SK-N-SH treated with all-trans-retinoic acid at 6 μM for 48 hours (cell line): ENCODE results near the gene WDR90.

Experiments
- ATAC-seq: fragments of 200-7000 bp; cut with Tn5 transposase; 3 replicates; pipeline ENCODE4 v1.9.1; 2020; ENCODE audit warnings: mild to moderate bottlenecking, moderate library complexity
- ARNTL ChIP-seq: fragments of 450-650 bp; formaldehyde crosslinking; IDR thresholded peaks from 2 replicates; pipeline ENCODE4 v1.5.0; 2020; ENCODE audit warnings: low read depth, mild to moderate bottlenecking, moderate library complexity, borderline replicate concordance
- BACH2 ChIP-seq: fragments of 250-450 bp; sonication (Bioruptor Pico); IDR thresholded peaks from 2 replicates; pipeline ENCODE4 v1.9.0; 2021; ENCODE audit warnings: mild to moderate bottlenecking, borderline replicate concordance
- CSDC2 ChIP-seq: fragments of 250-450 bp; sonication (Bioruptor Pico); IDR thresholded peaks from 2 replicates; pipeline ENCODE4 v1.5.0; 2020; ENCODE audit warnings: mild to moderate bottlenecking, moderate library complexity
- ESRRG ChIP-seq: fragments of 250-450 bp; sonication (Bioruptor Pico); IDR thresholded peaks from 2 replicates; pipeline ENCODE4 v1.6.1; 2021; ENCODE audit warnings: mild to moderate bottlenecking
- GLIS3 ChIP-seq: fragments of 250-450 bp; sonication (Bioruptor Pico); IDR thresholded peaks from 2 replicates; pipeline ENCODE4 v1.5.0; 2020; ENCODE audit warnings: mild to moderate bottlenecking, moderate library complexity
- PPARA ChIP-seq: fragments of 250-450 bp; sonication (Bioruptor Pico); IDR thresholded peaks from 2 replicates; pipeline ENCODE4 v1.5.0; 2020; ENCODE audit warnings: mild to moderate bottlenecking, borderline replicate concordance
- RARB ChIP-seq: fragments of 250-450 bp; sonication (Bioruptor Pico); IDR thresholded peaks from 2 replicates; pipeline ENCODE4 v1.8.0; 2021; ENCODE audit warnings: mild to moderate bottlenecking, moderate library complexity
- SNAI2 ChIP-seq: fragments of 250-450 bp; sonication (Bioruptor Pico); IDR thresholded peaks from 2 replicates; pipeline ENCODE4 v1.5.0; 2020; ENCODE audit warnings: mild to moderate bottlenecking, moderate library complexity
- TCF4 ChIP-seq: fragments of 250-450 bp; sonication (Bioruptor Pico); IDR thresholded peaks from 2 replicates; pipeline ENCODE4 v1.8.0; 2021; ENCODE audit warnings: mild to moderate bottlenecking, moderate library complexity, borderline replicate concordance
- TOX ChIP-seq: fragments of 250-450 bp; sonication (Bioruptor Pico); IDR thresholded peaks from 2 replicates; pipeline ENCODE4 v1.8.0; 2021; ENCODE audit warnings: mild to moderate bottlenecking, moderate library complexity, borderline replicate concordance
- ZFP3 ChIP-seq: fragments of 250-450 bp; sonication (Bioruptor Pico); IDR thresholded peaks from 2 replicates; pipeline ENCODE4 v1.5.0; 2020; ENCODE audit warnings: mild to moderate bottlenecking, moderate library complexity
- ZNF565 ChIP-seq: fragments of 450-650 bp; formaldehyde crosslinking; conservative IDR thresholded peaks from 2 replicates; pipeline ENCODE4 v1.5.0; 2020; ENCODE audit warnings: low read depth, mild to moderate bottlenecking, moderate library complexity
- ZNF70 ChIP-seq: fragments of 450-650 bp; formaldehyde crosslinking; IDR thresholded peaks from 2 replicates; pipeline ENCODE4 v1.5.0; 2020; ENCODE audit warnings: mild to moderate bottlenecking, moderate library complexity
- ZNF8 ChIP-seq: fragments of 450-650 bp; formaldehyde crosslinking; IDR thresholded peaks from 2 replicates; pipeline ENCODE4 v1.5.0; 2020; ENCODE audit warnings: mild to moderate bottlenecking, moderate library complexity
- TF ChIP-seq, protein P1 (sequence below): fragments of 250-450 bp; sonication (Bioruptor Pico); IDR thresholded peaks from 2 replicates; pipeline ENCODE4 v1.5.1; 2021; ENCODE audit warnings: mild to moderate bottlenecking, moderate library complexity
- TF ChIP-seq, protein P2 (sequence below): fragments of 250-450 bp; sonication (Bioruptor Pico); IDR thresholded peaks from 2 replicates; pipeline ENCODE4 v1.5.0; 2020; ENCODE audit warnings: mild to moderate bottlenecking, moderate library complexity
- TF ChIP-seq, protein P3 (sequence below): fragments of 250-450 bp; sonication (Bioruptor Pico); IDR thresholded peaks from 2 replicates; pipeline ENCODE4 v1.8.0; 2020; ENCODE audit warnings: mild to moderate bottlenecking, moderate library complexity, borderline replicate concordance

WDR90 gene

DNA sequence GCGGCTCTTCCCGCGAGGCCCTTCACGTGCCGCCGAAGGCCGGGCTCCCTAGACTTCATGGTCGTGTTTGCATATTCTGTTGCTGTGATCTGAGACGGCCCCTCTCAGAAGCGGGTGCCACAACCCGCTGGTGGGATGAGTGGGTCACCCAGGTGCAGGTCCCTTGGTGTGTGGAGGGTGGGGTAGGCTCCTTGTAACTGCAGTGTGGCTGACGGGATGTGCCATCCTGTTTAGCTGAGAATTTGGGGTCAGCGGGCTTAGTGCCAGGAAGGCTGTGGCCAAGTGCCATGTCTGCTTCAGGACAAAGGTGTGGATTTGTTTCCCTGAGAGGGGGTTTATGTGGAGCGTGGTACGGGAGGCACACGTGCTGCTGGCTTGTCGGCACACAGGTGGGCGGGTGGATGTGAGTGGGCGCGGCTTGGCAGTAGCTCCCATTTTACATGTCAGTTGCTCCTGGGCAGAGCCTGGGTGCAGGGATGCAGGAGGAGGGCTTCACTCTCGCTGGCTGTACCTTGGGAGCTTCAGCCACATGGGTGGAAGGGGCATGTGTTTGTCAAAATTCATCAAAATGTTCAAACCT lies 27.5 kb upstream of the WDR90 start (continued):
- no peak for TF ChIP-seq ZNF565 (CRISPR knock-in tag)
- no peak for TF ChIP-seq RARB
- no peak for TF ChIP-seq ZNF8 (CRISPR knock-in tag)
- TF ChIP-seq, protein P1, sequence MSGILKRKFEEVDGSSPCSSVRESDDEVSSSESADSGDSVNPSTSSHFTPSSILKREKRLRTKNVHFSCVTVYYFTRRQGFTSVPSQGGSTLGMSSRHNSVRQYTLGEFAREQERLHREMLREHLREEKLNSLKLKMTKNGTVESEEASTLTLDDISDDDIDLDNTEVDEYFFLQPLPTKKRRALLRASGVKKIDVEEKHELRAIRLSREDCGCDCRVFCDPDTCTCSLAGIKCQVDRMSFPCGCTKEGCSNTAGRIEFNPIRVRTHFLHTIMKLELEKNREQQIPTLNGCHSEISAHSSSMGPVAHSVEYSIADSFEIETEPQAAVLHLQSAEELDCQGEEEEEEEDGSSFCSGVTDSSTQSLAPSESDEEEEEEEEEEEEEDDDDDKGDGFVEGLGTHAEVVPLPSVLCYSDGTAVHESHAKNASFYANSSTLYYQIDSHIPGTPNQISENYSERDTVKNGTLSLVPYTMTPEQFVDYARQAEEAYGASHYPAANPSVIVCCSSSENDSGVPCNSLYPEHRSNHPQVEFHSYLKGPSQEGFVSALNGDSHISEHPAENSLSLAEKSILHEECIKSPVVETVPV (CRISPR knock-in tag): no peak
- no peak for TF ChIP-seq ZNF70 (CRISPR knock-in tag)

DNA sequence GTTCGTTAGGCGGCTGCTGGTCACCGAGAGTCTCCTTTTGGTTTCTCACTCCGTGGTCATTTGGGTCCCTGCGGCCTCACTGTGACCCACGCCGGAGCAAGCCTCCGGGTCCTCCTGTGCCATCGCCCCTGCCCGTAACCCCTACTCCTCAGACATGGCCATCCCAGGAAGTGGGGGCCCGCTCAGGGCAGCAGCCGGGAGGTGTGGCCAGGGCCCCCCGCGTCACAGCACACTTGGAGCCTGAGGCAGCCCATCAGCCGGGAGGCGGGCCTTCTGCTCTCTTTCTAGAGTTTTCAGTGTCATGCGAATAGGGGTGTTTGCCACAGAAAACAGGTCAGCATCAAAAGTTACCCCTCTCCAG lies 26.3 kb upstream of the WDR90 start:
- TF ChIP-seq, protein P2, sequence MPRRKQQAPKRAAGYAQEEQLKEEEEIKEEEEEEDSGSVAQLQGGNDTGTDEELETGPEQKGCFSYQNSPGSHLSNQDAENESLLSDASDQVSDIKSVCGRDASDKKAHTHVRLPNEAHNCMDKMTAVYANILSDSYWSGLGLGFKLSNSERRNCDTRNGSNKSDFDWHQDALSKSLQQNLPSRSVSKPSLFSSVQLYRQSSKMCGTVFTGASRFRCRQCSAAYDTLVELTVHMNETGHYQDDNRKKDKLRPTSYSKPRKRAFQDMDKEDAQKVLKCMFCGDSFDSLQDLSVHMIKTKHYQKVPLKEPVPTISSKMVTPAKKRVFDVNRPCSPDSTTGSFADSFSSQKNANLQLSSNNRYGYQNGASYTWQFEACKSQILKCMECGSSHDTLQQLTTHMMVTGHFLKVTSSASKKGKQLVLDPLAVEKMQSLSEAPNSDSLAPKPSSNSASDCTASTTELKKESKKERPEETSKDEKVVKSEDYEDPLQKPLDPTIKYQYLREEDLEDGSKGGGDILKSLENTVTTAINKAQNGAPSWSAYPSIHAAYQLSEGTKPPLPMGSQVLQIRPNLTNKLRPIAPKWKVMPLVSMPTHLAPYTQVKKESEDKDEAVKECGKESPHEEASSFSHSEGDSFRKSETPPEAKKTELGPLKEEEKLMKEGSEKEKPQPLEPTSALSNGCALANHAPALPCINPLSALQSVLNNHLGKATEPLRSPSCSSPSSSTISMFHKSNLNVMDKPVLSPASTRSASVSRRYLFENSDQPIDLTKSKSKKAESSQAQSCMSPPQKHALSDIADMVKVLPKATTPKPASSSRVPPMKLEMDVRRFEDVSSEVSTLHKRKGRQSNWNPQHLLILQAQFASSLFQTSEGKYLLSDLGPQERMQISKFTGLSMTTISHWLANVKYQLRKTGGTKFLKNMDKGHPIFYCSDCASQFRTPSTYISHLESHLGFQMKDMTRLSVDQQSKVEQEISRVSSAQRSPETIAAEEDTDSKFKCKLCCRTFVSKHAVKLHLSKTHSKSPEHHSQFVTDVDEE (CRISPR knock-in tag): no peak
- no peak for TF ChIP-seq ARNTL (CRISPR knock-in tag)
- TF ChIP-seq, protein P3, sequence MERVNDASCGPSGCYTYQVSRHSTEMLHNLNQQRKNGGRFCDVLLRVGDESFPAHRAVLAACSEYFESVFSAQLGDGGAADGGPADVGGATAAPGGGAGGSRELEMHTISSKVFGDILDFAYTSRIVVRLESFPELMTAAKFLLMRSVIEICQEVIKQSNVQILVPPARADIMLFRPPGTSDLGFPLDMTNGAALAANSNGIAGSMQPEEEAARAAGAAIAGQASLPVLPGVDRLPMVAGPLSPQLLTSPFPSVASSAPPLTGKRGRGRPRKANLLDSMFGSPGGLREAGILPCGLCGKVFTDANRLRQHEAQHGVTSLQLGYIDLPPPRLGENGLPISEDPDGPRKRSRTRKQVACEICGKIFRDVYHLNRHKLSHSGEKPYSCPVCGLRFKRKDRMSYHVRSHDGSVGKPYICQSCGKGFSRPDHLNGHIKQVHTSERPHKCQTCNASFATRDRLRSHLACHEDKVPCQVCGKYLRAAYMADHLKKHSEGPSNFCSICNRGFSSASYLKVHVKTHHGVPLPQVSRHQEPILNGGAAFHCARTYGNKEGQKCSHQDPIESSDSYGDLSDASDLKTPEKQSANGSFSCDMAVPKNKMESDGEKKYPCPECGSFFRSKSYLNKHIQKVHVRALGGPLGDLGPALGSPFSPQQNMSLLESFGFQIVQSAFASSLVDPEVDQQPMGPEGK (CRISPR knock-in tag): no peak
- TF ChIP-seq ZFP3 (CRISPR knock-in tag): no peak
- TF ChIP-seq ZNF565 (CRISPR knock-in tag): no peak
- no peak for TF ChIP-seq SNAI2 (CRISPR knock-in tag)
- TF ChIP-seq RARB: no peak
- TF ChIP-seq ESRRG (CRISPR knock-in tag): no peak
- no peak for TF ChIP-seq TOX (CRISPR knock-in tag)
- no peak for TF ChIP-seq PPARA (CRISPR knock-in tag)
- TF ChIP-seq TCF4 (CRISPR knock-in tag): no peak
- ATAC-seq: no peak

DNA sequence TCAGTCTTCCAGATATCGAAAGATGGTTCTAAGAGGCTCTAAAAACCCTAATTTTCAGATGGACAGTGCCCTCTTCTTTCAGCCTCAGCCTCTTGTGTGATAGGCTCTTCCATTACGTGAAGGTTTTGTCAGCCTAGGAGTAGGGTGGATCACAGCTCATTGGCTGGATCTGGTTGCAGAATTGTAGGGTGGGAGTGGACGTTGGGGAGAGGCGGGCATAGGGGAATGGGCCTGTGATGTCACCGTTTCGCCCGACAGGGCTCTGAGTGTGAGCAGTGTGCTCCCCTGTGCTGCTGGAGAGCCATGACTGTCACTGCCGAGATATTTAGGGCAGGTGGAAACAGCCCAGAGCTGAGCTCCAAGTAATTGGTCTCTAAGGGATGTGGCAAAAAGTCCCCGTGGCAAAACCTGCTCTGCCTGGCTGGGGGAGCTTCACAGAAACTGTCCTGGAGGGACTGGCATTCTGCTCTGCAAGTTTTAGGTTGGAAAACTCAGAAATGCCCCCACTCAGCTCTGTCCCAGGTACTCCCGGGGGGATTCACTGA lies 24.6 kb upstream of the WDR90 start:
- ATAC-seq: no peak
- TF ChIP-seq, protein P3 (CRISPR knock-in tag): no peak
- no peak for TF ChIP-seq BACH2 (CRISPR knock-in tag)
- TF ChIP-seq, protein P1 (CRISPR knock-in tag): no peak
- TF ChIP-seq ZNF565 (CRISPR knock-in tag): no peak
- TF ChIP-seq GLIS3 (CRISPR knock-in tag): no peak
- no peak for TF ChIP-seq CSDC2 (CRISPR knock-in tag)
